Hepatocyte (in vitro differentiated cells): ENCODE measurements around the gene ATP7B.

Experiments
- EZH2 ChIP-seq: fragments of 200-600 bp; sonication (generic); IDR thresholded peaks from 2 replicates; pipeline ENCODE4 v1.6.1; 2016; ENCODE audit warnings: antibody characterized with exemption, mild to moderate bottlenecking, borderline replicate concordance
- EZH2phosphoT487 ChIP-seq: fragments of 200-600 bp; sonication (generic); IDR thresholded peaks from one replicate; pipeline ENCODE4 v1.6.1; 2018; ENCODE audit warnings: antibody characterized with exemption, mild to moderate bottlenecking, low read depth, moderate library complexity; ENCODE audit not compliant: unreplicated experiment, severe bottlenecking
- TF ChIP-seq, protein P1 (sequence below): fragments of 200-600 bp; sonication (generic); IDR thresholded peaks from 2 replicates; pipeline ENCODE4 v1.5.1; 2016; ENCODE audit warnings: antibody characterized with exemption, mild to moderate bottlenecking; ENCODE audit not compliant: poor library complexity

DNA sequence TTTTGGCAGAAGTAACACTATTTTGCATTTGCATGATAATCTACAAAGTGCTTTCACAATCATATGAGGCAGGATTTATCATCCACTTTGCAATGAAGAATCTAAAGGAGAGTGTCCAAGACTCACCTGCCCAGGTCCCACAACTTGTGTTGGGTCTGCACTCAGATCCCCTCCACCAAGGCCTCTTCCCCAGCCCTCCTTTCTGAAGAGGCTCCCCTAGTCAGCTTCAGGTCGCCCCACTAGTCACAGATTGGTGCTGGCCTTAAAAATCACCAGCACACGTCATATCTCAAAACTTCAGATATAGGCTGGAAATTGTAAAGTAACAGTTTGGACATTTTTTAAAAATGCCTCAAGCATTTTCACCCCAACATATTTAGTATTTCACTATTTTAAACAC, 17.5 kb downstream of the ATP7B start:
- no peak for TF ChIP-seq EZH2
- TF ChIP-seq, protein P1, sequence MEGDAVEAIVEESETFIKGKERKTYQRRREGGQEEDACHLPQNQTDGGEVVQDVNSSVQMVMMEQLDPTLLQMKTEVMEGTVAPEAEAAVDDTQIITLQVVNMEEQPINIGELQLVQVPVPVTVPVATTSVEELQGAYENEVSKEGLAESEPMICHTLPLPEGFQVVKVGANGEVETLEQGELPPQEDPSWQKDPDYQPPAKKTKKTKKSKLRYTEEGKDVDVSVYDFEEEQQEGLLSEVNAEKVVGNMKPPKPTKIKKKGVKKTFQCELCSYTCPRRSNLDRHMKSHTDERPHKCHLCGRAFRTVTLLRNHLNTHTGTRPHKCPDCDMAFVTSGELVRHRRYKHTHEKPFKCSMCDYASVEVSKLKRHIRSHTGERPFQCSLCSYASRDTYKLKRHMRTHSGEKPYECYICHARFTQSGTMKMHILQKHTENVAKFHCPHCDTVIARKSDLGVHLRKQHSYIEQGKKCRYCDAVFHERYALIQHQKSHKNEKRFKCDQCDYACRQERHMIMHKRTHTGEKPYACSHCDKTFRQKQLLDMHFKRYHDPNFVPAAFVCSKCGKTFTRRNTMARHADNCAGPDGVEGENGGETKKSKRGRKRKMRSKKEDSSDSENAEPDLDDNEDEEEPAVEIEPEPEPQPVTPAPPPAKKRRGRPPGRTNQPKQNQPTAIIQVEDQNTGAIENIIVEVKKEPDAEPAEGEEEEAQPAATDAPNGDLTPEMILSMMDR, result no peak
- TF ChIP-seq EZH2phosphoT487, result no peak
